Stimulated activated CD8-positive, alpha-beta memory T cell treated with anti-CD3 and anti-CD28 coated beads, Interleukin-15, amount 100 ng/mL, for 24 hours (primary cell): ENCODE results near the gene HLA-A.

Experiments
- DNase-seq: peaks from one replicate; pipeline ENCODE4 v3.0.0-alpha.2; 2020; ENCODE audit warnings: low read depth

Gene HLA-A

DNA sequence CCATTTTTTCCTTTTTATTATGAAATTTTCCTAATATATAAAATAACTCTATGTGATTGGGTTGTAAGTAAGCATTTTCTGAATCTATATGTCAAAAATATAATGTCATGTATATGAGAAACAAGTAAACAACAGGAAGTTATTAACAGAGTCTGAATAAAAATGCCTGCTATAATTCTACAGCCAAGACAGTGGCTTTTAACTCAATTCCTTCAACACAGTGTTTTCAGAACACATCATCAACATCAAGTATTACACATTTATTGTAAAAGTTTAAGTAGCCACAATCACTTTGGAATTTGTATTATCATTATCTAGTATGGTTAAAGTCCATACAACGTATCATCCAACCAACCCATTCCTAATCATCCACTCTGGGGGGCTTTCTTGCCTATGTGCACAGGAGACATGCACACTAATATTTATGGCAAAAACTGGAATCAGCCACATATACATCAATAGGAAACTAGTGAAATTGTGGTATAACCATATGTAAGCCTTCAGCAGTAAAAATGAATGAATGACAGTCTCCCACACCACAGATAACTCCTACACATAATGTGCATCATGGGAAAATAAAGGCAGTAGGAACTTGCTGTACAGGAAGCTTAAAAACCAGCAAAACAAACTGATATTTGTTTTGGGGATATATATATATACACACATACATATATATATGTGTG, 6.9 kb upstream of the HLA-A start:
- DNase-seq = no peak

DNA sequence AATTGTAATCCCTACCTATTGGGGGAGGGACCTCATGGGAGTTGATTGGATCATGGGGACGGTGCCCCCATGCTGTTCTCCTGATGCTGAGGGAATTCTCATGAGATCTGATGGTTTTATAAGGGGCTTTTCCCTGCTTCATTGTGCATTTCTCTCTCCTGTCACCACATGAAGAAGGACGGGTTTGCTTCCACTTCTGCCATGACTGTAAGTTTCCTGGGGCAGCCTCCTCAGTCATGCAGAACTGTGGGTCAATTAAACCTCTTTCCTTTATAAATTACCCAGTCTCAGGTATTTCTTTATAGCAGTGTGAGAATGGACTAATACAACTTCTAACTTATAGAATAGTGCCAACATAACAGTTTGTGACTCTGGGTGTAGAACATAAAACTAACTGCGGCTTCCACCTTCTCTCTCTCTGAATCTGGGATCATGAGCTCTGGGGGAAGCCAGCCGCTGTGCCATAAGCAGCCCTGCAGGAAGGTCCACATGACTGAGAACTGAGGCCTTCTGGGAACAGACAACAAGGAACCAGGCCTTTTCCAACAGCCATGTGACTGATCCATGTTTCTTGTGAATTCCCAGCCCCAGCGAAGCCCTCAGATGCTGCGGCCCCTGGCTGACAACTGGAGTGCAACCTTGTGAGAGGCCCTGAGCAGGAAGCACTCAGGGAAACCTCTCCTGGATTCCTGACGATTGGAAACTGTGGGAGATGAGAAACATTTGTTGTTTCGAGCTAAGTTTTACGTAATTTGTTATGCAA, 3.4 kb upstream of the HLA-A start:
- DNase-seq = no peak

DNA sequence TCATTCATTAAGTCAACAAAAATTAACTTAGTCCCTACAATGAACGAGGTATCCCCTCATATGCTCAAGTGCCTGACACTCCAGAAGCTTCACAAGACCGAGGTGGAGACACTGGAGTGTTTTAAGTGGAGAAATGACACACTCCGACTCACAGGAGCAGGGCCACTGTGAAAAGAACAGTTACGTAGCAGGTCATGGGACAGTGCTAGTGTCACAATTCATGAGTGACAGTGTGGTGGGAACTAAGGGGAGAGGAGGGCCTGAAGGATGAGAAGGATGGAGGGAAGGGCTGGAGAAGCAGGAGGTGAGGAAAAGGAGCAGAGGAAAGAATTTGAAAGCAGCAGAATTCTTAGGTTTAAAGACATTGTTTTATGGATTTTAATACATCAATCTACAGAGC, 1.3 kb upstream of the HLA-A start:
- no peak for DNase-seq

DNA sequence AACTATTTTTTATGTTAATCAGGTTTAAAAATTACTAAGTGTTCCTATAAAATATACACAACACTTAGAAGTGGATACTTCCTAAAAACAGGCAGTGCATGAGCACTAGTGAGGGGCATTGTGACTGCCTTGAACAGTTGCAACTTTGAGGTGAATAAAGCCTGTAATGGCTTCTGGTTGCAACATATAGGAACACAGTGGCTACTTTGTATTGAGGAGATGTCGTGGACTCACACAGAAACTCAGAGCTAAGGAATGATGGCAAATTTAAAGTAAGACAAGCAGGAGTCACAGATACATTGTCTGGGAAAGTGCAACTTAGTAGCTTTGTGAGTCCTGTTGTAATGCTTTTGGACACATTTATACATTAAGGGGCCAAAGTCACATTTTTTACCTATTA, 861 bp upstream of the HLA-A start:
- DNase-seq = no peak

DNA sequence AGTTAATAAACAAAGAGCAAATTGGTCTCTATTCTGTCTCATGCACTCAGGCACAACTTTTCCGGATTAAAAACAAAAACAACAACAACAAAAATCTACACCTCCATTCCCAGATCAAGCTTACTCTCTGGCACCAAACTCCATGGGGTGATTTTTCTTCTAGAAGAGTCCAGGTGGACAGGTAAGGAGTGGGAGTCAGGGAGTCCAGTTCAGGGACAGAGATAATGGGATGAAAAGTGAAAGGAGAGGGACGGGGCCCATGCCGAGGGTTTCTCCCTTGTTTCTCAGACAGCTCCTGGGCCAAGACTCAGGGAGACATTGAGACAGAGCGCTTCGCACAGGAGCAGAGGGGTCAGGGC, 437 bp upstream of the HLA-A start:
- DNase-seq = no peak

DNA sequence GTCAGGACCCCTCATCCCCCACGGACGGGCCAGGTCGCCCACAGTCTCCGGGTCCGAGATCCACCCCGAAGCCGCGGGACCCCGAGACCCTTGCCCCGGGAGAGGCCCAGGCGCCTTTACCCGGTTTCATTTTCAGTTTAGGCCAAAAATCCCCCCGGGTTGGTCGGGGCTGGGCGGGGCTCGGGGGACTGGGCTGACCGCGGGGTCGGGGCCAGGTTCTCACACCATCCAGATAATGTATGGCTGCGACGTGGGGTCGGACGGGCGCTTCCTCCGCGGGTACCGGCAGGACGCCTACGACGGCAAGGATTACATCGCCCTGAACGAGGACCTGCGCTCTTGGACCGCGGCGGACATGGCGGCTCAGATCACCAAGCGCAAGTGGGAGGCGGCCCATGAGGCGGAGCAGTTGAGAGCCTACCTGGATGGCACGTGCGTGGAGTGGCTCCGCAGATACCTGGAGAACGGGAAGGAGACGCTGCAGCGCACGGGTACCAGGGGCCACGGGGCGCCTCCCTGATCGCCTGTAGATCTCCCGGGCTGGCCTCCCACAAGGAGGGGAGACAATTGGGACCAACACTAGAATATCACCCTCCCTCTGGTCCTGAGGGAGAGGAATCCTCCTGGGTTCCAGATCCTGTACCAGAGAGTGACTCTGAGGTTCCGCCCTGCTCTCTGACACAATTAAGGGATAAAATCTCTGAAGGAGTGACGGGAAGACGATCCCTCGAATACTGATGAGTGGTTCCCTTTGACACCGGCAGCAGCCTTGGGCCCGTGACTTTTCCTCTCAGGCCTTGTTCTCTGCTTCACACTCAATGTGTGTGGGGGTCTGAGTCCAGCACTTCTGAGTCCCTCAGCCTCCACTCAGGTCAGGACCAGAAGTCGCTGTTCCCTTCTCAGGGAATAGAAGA, 978 bp downstream of the HLA-A start:
- no peak for DNase-seq

DNA sequence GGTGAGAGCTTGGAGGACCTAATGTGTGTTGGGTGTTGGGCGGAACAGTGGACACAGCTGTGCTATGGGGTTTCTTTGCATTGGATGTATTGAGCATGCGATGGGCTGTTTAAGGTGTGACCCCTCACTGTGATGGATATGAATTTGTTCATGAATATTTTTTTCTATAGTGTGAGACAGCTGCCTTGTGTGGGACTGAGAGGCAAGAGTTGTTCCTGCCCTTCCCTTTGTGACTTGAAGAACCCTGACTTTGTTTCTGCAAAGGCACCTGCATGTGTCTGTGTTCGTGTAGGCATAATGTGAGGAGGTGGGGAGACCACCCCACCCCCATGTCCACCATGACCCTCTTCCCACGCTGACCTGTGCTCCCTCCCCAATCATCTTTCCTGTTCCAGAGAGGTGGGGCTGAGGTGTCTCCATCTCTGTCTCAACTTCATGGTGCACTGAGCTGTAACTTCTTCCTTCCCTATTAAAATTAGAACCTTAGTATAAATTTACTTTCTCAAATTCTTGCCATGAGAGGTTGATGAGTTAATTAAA, 3.0 kb downstream of the HLA-A start:
- DNase-seq = no peak

DNA sequence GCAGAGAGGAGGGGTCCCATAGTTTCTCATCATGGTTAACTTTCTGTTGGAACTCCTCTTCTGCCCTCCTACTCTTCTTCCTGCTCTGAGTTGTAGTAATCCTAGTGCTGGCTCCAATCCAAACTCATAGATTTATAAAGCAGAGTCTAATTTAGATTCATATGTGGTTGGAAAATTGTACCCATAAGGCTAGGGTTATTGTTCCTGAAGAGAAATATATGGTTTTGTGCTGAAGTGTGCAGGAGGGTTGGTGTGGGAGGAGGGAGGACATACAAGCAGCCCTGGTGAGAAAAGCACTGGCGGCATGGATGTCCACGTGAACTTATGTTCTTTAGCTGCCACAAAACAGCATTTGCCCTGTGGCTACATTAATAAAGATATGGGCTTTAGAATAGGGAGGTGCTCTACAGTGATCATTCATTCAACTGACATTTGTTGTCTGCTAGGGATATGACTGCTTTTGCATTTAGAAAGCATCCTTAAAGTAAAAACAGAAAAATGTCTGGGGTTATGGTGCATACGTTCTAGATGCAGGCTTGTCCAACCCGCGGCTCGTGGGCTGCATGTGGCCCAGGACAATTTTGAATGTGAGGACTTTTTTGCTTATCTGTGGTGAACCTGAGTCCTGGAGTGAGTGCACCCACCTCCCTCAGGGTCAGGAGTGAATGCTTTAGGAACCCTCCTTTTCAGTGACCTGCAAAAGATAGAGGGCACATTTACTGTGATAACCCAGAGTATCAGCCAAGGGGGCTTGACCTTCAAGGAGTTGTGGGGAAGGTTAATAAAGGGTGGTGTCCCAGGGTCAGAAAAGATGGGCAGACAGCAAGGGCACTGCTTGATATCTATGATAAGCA, 4.1 kb downstream of the HLA-A start:
- no peak for DNase-seq

DNA sequence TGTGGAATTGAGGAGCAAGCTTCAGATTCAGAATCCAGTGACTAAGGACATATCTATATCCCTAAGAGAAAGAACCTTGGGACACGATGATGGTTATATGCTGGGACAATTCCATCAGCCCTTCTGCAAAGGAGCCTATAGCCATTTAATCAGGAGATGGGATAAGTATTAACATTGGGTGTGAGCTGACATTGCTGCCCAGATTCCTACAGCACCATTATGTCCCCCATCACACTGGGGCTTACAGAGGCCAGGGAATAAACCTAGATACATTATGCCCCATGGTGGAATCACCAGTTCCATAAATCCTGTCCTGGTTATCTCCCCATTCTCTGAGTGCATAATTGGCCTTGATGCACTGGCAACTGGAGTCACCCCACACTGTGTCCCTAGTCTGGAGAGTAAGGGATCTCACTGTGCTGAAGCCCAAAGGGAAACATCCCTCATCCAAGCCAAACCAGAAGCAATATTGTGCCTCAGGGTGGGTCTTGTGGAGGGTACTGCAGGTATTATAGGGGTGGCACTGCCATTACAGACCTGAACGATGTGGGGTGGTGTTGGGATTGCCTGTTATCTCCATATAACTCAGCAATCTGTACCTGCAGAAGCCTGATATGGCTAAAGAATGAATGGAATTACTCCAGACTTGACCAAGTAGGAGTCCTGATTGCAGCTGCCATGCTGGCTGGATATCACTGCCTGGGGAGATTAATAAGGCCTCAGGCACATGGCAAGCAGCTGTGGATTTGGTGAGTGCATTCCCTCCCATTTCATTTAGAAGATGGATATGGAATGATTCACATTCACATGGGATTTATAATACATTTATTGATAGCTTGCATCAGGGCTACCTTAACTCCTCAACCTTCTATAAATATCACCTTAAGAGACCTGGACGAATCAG, 5.0 kb downstream of the HLA-A start:
- no peak for DNase-seq

DNA sequence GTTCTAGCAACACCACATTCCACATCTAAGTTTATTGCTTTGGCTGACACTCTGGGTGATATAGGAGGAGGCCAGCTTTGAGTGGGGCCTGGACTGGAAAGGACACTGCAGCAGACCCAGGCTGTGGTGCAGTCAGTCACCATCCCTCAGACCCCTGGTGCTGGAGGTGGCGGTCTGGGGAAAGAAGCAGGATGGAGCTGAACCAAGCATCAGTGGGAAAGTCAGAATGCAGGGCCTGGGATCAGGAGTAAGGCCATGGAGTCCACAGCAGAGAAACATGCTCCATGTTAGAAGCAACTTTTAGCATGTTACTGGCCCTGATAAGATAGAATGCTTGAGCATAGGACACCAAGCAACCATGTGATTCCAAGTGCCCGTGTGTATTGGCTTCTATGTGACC, 5.9 kb downstream of the HLA-A start:
- DNase-seq = no peak

DNA sequence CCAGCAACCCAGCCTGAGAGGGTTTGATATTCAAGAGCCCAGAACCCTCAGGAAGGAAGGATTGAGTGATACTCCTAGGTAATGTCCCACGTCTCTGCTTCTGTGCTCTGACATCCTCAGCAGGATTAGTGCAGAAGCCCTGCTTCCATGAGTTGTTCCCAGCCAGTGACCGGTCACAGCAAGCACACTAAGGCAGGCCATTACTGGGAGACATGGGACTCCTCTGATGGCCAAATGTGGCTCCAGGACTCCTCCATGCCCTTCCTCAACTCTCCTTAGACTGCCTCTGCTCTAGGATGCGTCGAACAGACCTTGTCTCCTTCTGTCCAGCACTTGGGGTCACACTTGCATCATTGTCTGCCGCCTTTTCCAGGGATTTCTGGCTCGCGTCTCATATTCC, 7.6 kb downstream of the HLA-A start:
- no peak for DNase-seq

DNA sequence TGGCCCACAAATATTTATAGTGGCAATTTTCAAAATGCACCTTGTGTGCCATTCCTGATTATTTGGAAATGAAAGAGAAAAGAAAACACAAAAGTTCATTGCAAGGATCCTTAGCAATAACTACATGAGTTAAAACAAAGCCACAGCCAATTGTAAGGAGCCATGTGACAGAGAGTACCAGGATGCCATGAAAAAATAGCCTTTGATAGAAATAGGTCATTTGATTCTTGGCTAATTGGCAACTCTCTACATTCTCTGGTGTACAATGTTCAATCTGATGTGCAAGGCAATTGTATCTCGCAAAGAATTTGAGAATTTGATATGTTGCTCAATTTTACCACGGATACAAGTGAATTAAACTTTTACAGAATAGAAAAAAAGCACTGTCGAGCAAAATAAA, 9.6 kb downstream of the HLA-A start:
- no peak for DNase-seq

DNA sequence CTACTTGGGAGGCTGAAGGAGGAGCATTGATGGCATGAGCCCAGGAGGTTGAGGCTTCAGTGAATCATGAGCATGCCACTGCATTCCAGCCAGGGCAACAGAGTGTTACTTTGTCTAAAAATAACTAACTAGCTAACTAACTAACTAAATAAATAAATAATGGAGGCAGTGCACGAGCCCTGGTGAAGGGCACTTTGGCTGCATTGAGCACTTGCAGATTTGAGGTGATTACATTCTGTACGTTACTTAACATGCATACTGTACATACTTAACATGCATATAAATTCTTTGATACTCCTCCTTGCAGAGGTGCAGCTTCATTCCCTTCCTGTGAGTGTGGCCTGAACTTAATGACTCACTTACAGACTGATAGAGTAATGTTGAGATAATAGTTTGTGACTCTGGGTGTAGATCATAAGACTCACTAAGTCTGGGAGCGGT, 10.7 kb downstream of the HLA-A start:
- DNase-seq = no peak

DNA sequence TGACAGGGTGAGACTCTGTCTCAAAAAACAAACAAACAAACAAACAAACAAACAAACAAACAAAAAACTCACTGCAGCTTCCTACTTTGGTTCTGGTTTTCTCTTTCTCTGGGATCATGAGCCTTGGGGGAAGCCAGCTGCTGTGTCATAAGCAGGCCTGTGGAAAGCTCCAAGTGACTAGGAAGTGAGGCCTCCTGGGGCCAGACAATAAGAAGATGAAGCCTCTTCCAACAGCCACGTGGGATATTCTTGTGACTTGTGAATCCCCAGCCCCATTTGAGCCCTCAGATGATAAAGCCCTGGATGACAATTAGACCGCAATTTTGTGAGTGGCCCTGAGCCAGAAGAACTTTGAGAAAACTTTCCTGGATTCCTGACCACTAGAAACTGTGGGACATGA, 11.4 kb downstream of the HLA-A start:
- no peak for DNase-seq

DNA sequence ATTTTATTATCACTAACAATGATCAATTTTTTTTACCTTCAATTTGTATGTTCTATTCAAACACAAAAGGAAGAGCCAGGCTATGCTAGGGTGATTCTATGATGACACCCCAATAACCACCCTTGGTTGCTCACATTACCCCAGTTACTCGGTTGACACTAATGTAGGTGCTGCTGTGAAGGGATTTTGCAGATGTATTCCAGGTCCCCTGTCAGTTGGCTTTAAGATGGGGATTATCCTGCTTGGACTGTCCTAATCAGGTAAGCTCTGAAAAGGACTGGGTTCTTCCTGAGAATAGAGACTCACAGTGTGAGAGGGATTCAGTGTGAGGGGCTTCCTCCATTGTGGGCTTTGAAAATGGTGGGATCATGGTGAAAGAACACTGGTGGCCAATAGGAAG, 11.9 kb downstream of the HLA-A start:
- DNase-seq = no peak

DNA sequence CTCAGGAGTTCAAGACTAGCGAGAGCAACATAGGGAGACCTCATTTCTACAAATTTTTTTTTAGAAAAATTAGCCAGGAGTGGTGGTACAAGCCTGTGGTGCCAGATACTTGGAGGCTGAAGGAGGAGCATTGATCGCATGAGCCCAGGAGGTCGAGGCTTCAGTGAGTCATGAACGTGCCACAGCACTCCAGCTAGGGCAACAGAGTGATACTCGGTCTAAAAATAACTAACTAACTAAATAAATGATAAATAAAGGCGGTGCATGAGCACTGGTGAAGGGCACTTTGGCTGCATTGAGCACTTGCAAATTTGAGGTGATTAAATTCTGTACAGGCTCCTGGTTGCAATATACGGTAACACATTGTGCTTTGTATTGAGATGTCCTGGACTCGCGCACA, 13.5 kb downstream of the HLA-A start:
- no peak for DNase-seq

DNA sequence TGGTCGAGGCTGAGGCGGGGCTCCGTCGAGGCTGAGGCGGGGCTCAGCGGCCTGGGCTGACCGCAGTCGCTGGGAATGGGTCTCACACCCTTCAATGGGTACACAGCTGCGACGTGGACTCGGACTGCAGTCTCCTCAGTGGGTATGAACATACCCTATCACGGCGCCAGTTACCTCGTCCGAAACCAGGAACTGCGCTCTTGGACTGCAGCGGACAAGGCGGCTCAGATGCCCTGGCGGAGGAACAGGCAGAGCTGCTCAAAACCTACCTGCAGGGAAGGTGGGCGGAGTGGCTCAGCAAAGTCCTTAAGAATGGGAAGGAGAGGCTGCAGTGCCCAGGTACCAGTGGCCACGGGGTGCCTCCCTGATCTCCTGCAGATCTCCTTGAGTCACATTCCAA, 14.2 kb downstream of the HLA-A start:
- DNase-seq = no peak

DNA sequence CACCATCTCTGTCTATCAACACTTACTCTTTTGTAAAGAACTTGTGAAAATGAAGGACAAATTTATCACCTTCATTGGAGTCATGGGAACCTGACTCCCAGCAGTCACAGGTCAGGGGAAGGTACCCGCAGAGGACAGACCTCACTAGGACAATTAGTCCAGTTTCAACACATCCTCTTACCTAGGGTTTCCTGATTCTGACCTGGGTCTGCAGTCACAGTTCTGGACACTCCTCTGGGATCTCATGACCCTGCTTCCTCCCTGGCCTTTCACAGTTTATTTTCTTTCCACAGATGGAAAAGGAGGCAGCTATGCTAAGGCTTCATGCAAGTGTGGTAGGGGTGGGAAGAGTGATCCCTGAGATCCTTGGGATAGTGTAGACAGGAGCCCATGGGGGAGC, 15.7 kb downstream of the HLA-A start:
- DNase-seq = no peak

DNA sequence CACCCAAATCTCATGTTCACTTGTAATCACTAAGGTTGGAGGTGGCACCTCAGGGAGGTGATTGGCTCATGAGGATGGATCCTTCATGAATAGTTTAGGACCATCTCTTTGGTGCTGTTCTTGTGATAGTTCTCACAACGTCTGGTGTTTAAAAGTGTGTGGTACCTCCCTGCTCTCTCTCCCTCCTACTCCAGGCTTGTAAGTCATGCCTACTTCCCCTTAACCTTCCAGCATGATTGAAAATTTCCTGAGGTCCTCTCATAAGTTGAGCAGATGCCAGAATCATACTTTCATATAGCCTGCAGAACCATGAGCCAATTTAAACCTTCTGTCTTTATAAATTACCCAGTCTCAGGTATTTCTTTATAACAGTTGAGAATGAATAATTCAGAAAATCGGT, 16.6 kb downstream of the HLA-A start:
- no peak for DNase-seq

DNA sequence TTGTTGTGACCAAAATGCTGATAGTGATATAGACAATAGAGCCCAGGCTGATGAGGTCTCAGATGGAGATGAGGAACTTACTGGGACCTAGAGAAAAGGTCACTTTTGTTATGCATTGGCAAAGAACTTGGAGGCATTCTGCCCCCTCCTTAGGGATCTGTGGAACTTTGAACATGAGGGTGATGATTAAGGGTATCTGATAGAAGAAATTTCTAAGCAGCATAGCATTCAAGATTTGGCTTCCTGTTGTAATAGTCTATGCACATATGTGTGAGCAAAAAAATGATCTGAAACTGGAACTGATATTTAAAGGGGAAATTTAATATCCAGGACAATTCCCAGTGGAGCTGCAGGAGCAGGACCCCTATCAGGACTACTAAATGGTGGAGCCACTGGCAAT, 17.1 kb downstream of the HLA-A start:
- DNase-seq = no peak

DNA sequence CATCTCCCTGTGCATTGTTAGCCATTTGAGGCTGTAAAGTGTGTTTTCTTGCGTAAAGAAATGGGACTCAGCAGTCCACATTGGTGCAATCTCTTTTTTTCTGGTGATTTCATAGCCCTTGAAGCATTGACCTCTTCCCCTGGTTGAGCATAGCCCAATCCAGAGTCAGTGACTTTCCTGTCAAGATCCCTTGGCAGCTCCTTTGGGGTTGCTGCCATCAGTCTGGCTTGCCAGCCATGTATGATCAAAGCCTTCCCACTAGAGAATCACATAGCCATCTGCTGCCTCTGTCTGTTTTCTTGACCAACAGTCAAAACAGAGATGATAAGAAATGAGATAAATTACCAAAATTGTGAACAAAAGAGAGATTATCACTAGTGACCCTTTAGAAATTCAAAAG, 19.6 kb downstream of the HLA-A start:
- no peak for DNase-seq
